Measurements from ENCODE around the gene TAAR6. TPM values are rescaled to one million over a fixed set of nuclear protein-coding genes. Genes with fewer than 3 reads are reported as not detected.
"Not testable (repeated sequence)": the region's sequence is repeated elsewhere in the genome, so short reads cannot be mapped to it uniquely, and the experiment has no call there.

Gene TAAR6
- total and polyA plus RNA-seq, 4 donors: not detected

DNA sequence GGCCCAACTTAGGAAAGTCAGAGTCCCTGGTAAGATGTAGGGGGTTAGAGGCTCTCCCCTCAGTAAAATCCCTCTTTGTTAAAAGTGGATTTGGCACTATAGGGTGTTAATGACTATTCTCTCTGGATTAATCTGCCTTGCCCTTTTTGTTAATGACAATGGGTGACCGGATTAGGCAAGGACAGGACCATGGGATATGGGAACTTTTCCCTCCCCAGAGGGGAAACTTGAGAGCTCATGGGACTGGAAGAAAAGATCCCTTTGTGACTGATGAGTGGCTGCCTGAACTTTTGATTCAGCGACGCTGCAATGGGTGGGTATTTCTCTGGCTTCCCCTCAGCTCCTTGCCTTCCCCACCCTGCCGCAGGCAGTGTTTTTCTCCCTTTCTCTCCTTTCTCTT lies 44.3 kb upstream of the TAAR6 start:
- no peaks in the 10 kb centered on the region for H3K36me3 ChIP-seq (ENCODE audit: control insufficient read depth in 4 of 4, insufficient read depth in 4 of 4, low read length in 4 of 4)
- 81 to 88% methylated on average over 4 of the region's 4 CpGs for WGBS, 2 donors
- H3K27ac ChIP-seq (ENCODE audit: low read depth in 1 of 2, low read length in 1 of 2): no peak overlapping the region
- H3K4me1 ChIP-seq (ENCODE audit: control insufficient read depth in 5 of 5, insufficient read depth in 5 of 5, low read length in 5 of 5): no peaks in the 10 kb centered on the region
- no peaks in the 10 kb centered on the region for H3K9me3 ChIP-seq (ENCODE audit: control insufficient read depth in 4 of 4, insufficient read depth in 3 of 4, low read length in 3 of 4)
- TF ChIP-seq, protein P1, sequence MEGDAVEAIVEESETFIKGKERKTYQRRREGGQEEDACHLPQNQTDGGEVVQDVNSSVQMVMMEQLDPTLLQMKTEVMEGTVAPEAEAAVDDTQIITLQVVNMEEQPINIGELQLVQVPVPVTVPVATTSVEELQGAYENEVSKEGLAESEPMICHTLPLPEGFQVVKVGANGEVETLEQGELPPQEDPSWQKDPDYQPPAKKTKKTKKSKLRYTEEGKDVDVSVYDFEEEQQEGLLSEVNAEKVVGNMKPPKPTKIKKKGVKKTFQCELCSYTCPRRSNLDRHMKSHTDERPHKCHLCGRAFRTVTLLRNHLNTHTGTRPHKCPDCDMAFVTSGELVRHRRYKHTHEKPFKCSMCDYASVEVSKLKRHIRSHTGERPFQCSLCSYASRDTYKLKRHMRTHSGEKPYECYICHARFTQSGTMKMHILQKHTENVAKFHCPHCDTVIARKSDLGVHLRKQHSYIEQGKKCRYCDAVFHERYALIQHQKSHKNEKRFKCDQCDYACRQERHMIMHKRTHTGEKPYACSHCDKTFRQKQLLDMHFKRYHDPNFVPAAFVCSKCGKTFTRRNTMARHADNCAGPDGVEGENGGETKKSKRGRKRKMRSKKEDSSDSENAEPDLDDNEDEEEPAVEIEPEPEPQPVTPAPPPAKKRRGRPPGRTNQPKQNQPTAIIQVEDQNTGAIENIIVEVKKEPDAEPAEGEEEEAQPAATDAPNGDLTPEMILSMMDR (IDR thresholded peaks at IDR 0.05; ENCODE audit: control extremely low read depth, extremely low read depth): no peak
- H3K9ac ChIP-seq (ENCODE audit: insufficient read depth in 1 of 2, low read length in 2 of 2): no peak overlapping the region
- DNase-seq (no peak), ATAC-seq (ENCODE audit: insufficient read depth, low FRiP score) (no peak)
- H3K4me3 ChIP-seq: no peak overlapping the region
- no peaks in the 10 kb centered on the region for H3K27me3 ChIP-seq (ENCODE audit: control insufficient read depth in 3 of 3, insufficient read depth in 3 of 3, low read length in 2 of 3)

DNA sequence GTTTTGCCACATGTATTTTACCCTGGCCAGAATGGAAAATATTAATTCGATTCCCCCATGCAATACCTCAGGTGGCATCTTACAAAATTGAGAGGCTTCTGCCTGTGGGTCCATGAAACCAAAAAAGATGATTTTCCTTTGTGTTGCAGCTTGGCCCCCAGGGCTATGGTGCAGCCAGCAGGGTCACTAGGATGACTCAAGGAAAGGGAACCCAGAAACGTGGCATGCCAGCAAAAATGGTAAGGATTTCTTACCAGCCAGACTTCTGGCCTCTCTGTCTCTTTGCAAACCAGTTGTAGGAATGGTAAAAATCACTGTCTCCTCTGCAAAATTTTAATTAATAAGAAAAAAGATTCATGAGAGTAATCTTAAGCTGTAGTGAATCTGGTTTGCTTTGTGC lies 43.7 kb upstream of the TAAR6 start:
- H3K36me3 ChIP-seq (ENCODE audit: control insufficient read depth in 4 of 4, insufficient read depth in 4 of 4, low read length in 4 of 4): no peaks in the 10 kb centered on the region
- DNase-seq (no peak), ATAC-seq (ENCODE audit: insufficient read depth, low FRiP score) (no peak)
- H3K27ac ChIP-seq (ENCODE audit: low read depth in 1 of 2, low read length in 1 of 2): no peak overlapping the region
- H3K27me3 ChIP-seq (ENCODE audit: control insufficient read depth in 3 of 3, insufficient read depth in 3 of 3, low read length in 2 of 3): no peaks in the 10 kb centered on the region
- no peaks in the 10 kb centered on the region for H3K9me3 ChIP-seq (ENCODE audit: control insufficient read depth in 4 of 4, insufficient read depth in 3 of 4, low read length in 3 of 4)
- H3K4me1 ChIP-seq (ENCODE audit: control insufficient read depth in 5 of 5, insufficient read depth in 5 of 5, low read length in 5 of 5): no peaks in the 10 kb centered on the region
- H3K4me3 ChIP-seq: no peak overlapping the region
- WGBS, 2 donors: 70 to 80% methylated on average over 2 of the region's 2 CpGs
- H3K9ac ChIP-seq (ENCODE audit: insufficient read depth in 1 of 2, low read length in 2 of 2): no peak overlapping the region
- TF ChIP-seq, protein P1 (IDR thresholded peaks at IDR 0.05; ENCODE audit: control extremely low read depth, extremely low read depth): no peak

DNA sequence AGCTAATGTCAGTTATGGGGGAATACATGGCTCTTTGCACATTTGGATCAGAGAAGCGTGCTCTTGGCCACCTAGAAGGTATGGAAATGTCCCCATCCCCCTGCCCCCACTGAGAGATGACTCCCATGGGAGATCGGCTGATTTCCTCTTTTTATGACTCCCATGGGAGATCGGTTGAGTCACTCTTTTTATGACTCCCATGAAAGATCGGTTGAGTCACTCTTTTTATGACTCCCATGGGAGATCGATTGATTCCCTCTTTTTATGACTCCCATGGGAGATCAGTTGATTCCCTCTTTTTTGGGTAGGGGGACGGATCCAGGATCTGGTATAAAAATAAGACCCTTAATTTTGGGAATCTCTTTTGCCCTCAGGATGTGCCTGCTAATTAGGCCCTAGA lies 42.3 kb upstream of the TAAR6 start:
- Histone ChIP-seq H3K9me3 (ENCODE audit: control insufficient read depth in 4 of 4, insufficient read depth in 3 of 4, low read length in 3 of 4) (no peaks in the 10 kb centered on the region), H3K27me3 (ENCODE audit: control insufficient read depth in 3 of 3, insufficient read depth in 3 of 3, low read length in 2 of 3) (no peaks in the 10 kb centered on the region), H3K27ac (ENCODE audit: low read depth in 1 of 2, low read length in 1 of 2) (no peak overlapping the region), H3K4me3 (no peak overlapping the region), H3K4me1 (ENCODE audit: control insufficient read depth in 5 of 5, insufficient read depth in 5 of 5, low read length in 5 of 5) (no peaks in the 10 kb centered on the region), H3K9ac (ENCODE audit: insufficient read depth in 1 of 2, low read length in 2 of 2) (no peak overlapping the region), H3K36me3 (ENCODE audit: control insufficient read depth in 4 of 4, insufficient read depth in 4 of 4, low read length in 4 of 4) (no peaks in the 10 kb centered on the region)
- TF ChIP-seq, protein P1 (IDR thresholded peaks at IDR 0.05; ENCODE audit: control extremely low read depth, extremely low read depth): no peak
- DNase-seq (no peak), ATAC-seq (ENCODE audit: insufficient read depth, low FRiP score) (no peak)
- 83 to 85% methylated on average over 6 of the region's 6 CpGs for WGBS, 2 donors

DNA sequence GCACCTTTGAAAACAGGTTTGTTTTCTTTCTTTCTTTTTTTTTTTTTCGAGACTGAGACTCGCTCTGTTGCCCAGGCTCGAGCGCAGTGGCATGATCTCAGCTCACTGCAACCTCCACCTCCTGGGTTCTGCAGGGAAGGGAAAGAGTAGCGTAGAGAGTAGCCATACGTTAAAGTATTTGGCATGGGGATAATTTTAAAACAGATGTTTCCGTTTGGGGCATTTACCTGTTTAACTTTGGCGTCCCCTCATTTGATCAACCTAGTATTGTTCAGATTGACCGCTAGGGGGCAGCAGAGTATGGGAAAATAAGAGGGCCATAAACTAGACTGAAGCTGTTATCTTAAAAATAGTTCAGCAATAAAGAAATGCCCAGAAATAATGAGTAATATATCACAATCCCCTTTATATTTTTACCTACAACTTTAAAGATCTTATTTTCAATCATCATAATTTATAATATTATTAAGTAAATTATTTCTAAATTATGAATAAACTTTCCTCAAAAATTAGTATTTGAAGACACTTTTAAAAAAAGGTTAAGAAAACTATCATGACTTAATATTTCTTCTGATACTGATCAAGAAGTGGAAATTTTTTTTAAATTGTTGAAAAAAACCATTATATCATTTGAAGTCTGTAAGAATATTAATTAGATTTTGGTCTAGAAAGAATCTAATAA lies 39.7 kb upstream of the TAAR6 start:
- Histone ChIP-seq H3K27me3 (ENCODE audit: control insufficient read depth in 3 of 3, insufficient read depth in 3 of 3, low read length in 2 of 3) (no peaks in the 10 kb centered on the region), H3K4me1 (ENCODE audit: control insufficient read depth in 5 of 5, insufficient read depth in 5 of 5, low read length in 5 of 5) (no peaks in the 10 kb centered on the region), H3K4me3 (no peak overlapping the region), H3K9me3 (ENCODE audit: control insufficient read depth in 4 of 4, insufficient read depth in 3 of 4, low read length in 3 of 4) (no peaks in the 10 kb centered on the region), H3K27ac (ENCODE audit: low read depth in 1 of 2, low read length in 1 of 2) (no peak overlapping the region), H3K9ac (ENCODE audit: insufficient read depth in 1 of 2, low read length in 2 of 2) (peak overlapping the region in 1 of 2 donors; percentile 59), H3K36me3 (ENCODE audit: control insufficient read depth in 4 of 4, insufficient read depth in 4 of 4, low read length in 4 of 4) (no peaks in the 10 kb centered on the region)
- peak; percentile 62 for ATAC-seq (ENCODE audit: insufficient read depth, low FRiP score)
- WGBS, 2 donors: 19 to 21% methylated on average over 9 of the region's 9 CpGs
- TF ChIP-seq, protein P1 (IDR thresholded peaks at IDR 0.05; ENCODE audit: control extremely low read depth, extremely low read depth): peak; percentile 72
- peak; percentile 66 to 80 (median 77) for DNase-seq

DNA sequence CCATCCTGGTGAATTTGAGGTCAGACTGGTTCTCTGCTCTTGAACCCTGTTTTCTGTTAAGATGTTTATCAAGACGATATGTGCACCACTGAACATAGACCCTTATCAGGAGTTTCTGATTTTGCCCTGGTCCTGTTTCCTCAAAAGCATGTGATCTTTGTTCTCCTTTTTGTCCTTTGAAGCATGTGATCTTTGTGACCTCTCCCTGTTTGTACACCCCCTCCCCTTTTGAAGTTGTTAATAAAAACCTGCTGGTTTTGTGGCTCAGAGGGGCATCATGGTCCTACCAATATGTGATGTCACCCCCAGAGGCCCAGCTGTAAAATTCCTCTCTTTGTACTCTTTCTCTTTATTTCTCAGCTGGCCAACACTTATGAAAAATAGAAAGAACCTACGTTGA lies 35.6 kb upstream of the TAAR6 start:
- not testable (repeated sequence) for DNase-seq; H3K4me3 ChIP-seq; H3K27me3 ChIP-seq (ENCODE audit: control insufficient read depth in 3 of 3, insufficient read depth in 3 of 3, low read length in 2 of 3); H3K9ac ChIP-seq (ENCODE audit: insufficient read depth in 1 of 2, low read length in 2 of 2); H3K4me1 ChIP-seq (ENCODE audit: control insufficient read depth in 5 of 5, insufficient read depth in 5 of 5, low read length in 5 of 5); H3K27ac ChIP-seq (ENCODE audit: low read depth in 1 of 2, low read length in 1 of 2); H3K9me3 ChIP-seq (ENCODE audit: control insufficient read depth in 4 of 4, insufficient read depth in 3 of 4, low read length in 3 of 4); H3K36me3 ChIP-seq (ENCODE audit: control insufficient read depth in 4 of 4, insufficient read depth in 4 of 4, low read length in 4 of 4); ATAC-seq (ENCODE audit: insufficient read depth, low FRiP score)
- WGBS, 2 donors: 72 to 77% methylated on average over 2 of the region's 2 CpGs

Data from lung (tissue), 12 donors.